ENCODE results near the gene SNRPB2.

SNRPB2 gene

GRCh38 chr20:16708602-16709001 is 21.2 kb upstream of the SNRPB2 start:
- no peak for TF ChIP-seq CTCF (IDR thresholded peaks at IDR 0.05; ENCODE audit: control insufficient read depth, extremely low read depth, insufficient read depth)
- H3K4me3 ChIP-seq (ENCODE audit: low read depth, low read length) = no peak overlapping the region
- DNase-seq (ENCODE audit: low read depth) = peak; percentile 96

- H3K4me3 ChIP-seq (ENCODE audit: low read depth, low read length) = no peak overlapping the region
- TF ChIP-seq CTCF (IDR thresholded peaks at IDR 0.05; ENCODE audit: control insufficient read depth, extremely low read depth, insufficient read depth) = no peak
- DNase-seq (ENCODE audit: low read depth) = no peak
These were observed 20.8 kb upstream of the SNRPB2 start for GRCh38 chr20:16709017-16709416.

- no peak for DNase-seq (ENCODE audit: low read depth)
- H3K4me3 ChIP-seq (ENCODE audit: low read depth, low read length) = no peak overlapping the region
- TF ChIP-seq CTCF (IDR thresholded peaks at IDR 0.05; ENCODE audit: control insufficient read depth, extremely low read depth, insufficient read depth) = no peak
These were observed 19.0 kb upstream of the SNRPB2 start for GRCh38 chr20:16710781-16711180.

- no peak for DNase-seq (ENCODE audit: low read depth)
- H3K4me3 ChIP-seq (ENCODE audit: low read depth, low read length) = no peak overlapping the region
- TF ChIP-seq CTCF (IDR thresholded peaks at IDR 0.05; ENCODE audit: control insufficient read depth, extremely low read depth, insufficient read depth) = no peak
These were observed 18.1 kb upstream of the SNRPB2 start for GRCh38 chr20:16711661-16712258.

- no peak overlapping the region for H3K4me3 ChIP-seq (ENCODE audit: low read depth, low read length)
- TF ChIP-seq CTCF (IDR thresholded peaks at IDR 0.05; ENCODE audit: control insufficient read depth, extremely low read depth, insufficient read depth) = no peak
- DNase-seq (ENCODE audit: low read depth) = no peak
These were observed 17.3 kb upstream of the SNRPB2 start for GRCh38 chr20:16712511-16712947.

GRCh38 chr20:16713066-16713465 is 16.8 kb upstream of the SNRPB2 start:
- no peak overlapping the region for H3K4me3 ChIP-seq (ENCODE audit: low read depth, low read length)
- TF ChIP-seq CTCF (IDR thresholded peaks at IDR 0.05; ENCODE audit: control insufficient read depth, extremely low read depth, insufficient read depth) = no peak
- no peak for DNase-seq (ENCODE audit: low read depth)

GRCh38 chr20:16714242-16714641 is 15.6 kb upstream of the SNRPB2 start:
- no peak for DNase-seq (ENCODE audit: low read depth)
- no peak overlapping the region for H3K4me3 ChIP-seq (ENCODE audit: low read depth, low read length)
- TF ChIP-seq CTCF (IDR thresholded peaks at IDR 0.05; ENCODE audit: control insufficient read depth, extremely low read depth, insufficient read depth) = no peak

Measured in LNCaP clone FGC (cell line).